Inflammatory macrophage treated with lipopolysaccharide for 4 hours (primary cell): ENCODE data around the gene SLC38A9.
"Not testable (repeated sequence)": the region's sequence is repeated elsewhere in the genome, so short reads cannot be mapped to it uniquely, and the experiment has no call there.

Experiments used
- DNase-seq: peaks from one replicate; pipeline ENCODE4 v3.0.0-alpha.2; 2020

SLC38A9 gene

DNA sequence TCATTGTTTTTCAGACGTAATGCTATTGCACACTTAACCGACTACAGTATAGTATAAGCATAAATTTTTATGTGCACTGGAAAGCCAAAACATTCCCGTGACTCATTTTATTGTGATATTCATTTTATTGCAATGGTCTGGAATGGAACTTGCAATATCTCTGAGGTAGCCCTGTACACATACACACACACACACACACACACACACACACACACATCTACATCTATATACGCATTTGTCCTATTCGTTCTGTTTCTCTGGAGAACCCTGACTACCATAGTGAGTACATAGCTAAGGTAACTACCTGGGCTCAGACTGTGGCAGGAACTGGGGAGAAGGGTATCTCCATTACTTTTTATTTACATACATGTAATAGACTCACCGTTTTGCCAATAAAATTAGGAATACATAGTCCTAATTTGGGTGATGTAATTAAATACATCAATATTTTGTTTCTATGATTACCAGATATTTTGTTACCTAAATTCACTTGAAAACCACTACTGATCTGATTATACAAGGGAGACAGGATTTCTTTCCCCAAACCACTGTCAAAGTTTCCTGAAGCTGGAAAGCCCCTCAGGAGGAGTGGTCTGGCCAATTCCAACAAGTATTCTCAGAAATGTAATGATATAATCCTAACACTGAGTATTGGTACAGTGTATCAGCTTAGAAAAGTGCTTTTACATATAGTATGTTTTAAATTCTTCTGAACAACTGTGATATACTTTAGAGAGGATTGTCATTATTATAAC is 103.4 kb downstream of the SLC38A9 start:
- no peak for DNase-seq

DNA sequence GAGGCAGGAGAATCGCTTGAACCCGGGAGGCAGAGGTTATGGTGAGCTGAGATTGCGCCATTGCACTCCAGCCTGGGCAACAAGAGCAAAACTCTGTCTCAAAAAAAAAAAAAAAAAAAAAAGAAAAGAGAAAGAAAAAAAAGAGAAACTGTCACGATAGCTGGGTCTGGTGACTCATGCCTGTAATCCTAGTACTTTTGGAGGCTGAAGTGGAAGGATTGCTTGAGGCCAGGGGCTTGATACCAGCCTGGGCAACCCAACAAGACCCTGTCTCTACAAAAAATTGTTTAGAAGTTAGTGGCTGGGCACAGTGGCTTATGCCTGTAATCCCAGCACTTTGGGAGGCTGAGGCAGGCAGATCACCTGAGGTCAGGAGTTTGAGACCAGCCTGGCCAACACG is 104.8 kb downstream of the SLC38A9 start:
- DNase-seq = not testable (repeated sequence)

DNA sequence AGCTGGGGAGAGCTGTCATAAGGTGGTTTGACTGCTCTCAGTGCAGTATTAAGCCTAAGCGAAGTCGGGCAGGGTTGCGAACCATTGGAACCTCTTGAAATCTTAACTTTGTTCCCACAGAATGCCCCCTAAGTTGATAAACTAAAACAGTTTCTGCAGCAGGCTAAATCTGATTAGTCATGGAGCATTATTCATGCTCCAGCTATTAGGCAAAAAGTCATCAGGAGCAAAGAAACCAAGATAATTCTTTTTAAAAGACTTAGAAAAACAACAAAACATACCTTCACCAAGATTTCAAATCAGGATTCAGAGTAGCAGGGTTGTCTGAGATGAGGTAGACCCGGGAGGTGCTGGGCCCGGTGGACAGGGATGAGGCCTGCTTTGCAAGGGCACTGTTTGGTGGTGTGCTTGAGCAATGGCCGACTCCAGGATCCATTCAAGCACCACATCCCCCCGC is 107.5 kb downstream of the SLC38A9 start:
- DNase-seq = no peak

DNA sequence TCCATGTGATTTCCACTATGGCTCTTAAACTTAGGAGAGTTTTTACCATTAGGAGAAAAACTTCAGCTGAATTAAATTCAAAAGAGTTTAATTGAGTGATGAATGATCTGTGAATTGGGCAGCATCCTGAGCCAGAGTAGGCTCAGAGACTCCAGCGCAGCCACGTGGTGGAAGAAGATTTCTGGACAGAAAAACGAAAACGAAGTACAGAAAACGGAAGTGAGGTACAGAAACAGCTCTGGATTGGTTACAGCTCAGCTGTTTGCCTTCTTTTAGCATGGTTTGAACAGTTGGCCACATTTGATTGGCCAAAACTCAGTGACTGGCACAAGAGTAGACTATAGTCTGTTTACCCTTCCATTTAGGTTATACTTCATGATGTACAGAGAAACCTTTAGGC is 108.2 kb downstream of the SLC38A9 start:
- no peak for DNase-seq

- no peak for DNase-seq
These were observed 110.5 kb downstream of the SLC38A9 start for GRCh38 chr5:55601628-55602027.

DNA sequence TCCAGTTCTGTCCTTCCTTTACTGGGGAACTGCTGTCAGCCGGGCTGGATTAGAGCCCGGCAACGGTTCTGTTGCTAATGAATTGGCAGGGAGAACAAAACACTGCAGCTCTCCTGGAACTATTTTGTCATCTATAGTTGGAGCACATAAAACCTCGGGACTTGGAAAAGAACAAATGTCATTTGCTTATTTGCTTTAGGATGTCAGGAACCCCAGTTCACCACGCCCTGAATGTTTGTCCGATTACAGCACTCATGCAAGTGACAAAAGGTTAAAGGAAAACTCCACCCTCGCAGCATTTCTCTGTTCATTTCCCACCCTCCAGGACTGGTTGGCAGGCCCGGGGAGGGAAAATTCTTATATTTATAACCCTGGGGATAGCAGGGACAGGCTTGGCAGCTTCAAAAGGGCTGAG is 110.9 kb downstream of the SLC38A9 start:
- no peak for DNase-seq

GRCh38 chr5:55600497-55601203 is 111.5 kb downstream of the SLC38A9 start:
- no peak for DNase-seq

DNA sequence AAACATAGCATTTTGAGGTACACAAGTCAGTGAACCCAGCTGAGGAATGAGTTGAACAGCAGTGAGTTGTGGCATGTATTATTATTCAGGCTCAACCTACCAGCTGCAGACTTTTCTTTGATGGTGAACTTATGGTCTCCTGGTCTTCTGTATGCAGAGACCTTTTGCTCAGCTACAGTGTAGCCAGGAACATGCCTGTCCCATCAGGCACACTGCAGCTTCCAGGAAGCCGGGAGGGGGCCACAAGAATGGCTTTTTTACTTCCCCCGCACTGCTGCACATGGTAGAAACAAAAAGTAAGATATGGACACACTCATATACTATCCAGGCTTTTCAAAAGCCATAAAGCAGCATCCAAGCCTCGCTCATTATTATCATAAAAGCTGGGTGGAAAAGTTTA is 112.0 kb downstream of the SLC38A9 start:
- no peak for DNase-seq

- DNase-seq = no peak
These were observed 112.7 kb downstream of the SLC38A9 start for GRCh38 chr5:55599148-55600050.

- DNase-seq = peak; percentile 30
These were observed 114.8 kb downstream of the SLC38A9 start for GRCh38 chr5:55597014-55597981.

DNA sequence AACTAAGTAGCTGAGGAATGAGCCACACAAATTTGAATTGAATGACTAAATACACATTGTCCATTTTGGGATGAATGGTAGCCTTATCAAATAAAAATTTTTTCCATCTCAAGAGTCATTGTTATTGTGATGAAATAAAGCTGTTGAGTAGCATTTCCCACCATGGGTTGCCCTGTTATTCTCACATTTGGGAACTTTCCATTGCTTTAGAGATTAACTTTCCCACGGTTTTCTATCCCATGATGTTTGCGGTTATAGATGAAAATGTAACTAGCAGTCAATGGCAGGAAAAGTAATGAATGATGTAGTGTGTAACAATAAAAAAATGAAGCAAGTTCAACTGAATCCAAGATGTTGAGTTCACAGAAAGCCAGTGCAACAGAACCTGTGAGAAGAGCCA is 117.5 kb downstream of the SLC38A9 start:
- no peak for DNase-seq

DNA sequence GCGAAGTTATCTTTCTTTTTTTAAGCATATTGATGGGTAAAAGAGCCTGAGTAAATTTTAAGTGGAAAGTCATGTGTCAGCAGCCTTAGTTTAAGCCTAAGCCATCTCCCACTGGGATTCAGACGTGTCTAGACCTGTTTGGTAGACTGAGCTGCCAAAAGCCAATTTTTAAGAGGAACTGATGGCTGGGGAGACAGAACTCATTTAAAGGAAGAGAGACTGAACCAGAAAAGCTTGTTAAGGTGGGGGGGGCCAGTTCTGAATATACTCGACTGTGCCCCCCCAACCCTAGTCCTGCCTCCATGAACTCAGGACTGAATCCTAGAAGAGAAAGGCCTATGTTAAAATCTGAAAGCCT is 119.0 kb downstream of the SLC38A9 start:
- no peak for DNase-seq

DNA sequence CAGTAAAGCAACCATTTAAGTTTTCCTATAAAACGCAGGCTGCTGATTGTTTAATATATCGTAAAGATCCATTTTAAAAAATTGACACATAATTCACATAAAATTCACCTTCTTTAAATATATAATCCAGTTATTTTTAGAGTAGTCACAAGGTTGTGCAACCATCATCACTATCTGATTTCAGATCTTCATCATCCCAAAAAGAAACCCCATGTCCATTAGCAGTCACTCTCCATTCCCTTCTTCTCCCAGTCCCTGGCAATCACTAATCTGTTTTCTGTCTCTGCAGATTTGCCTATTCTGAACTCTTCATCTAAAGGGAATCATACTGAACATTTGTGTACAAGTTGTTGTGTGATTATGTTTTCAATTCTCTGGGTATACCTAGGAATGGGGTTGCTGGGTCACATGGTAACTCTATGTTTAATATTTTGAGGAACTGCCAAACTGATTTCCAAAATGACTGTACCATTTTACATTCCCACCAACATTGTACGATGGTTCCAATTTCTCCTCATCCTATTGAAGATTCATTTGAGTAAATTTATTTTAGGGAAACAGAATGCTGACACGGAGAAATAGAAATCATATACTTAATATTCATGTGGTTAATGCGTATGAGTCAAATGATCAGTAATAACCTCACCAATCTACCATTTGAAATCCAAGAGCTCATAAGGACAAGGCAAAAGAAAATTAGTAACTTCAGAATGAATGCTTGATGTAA is 119.6 kb downstream of the SLC38A9 start:
- DNase-seq = no peak

GRCh38 chr5:55591686-55592085 is 120.4 kb downstream of the SLC38A9 start:
- no peak for DNase-seq

DNA sequence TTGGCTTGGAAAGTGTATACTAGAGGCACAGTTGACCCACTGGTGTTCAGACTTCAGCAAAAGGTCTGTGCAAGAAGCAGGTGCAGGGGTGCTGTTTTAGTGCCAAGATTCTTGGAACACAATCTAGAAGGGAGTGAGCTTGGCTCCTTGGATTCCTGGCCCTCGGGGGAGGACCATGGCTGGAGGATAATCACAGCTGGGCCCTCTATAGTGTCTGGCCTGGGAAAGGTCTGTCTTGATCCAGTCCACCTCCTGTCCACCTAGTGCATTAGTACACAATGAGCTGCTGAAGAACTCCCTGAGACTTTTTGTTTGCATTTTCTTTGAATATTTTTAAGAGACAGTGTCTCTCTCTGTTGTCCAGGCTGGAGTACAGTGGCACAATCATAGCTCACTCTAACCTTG is 126.9 kb downstream of the SLC38A9 start:
- DNase-seq = no peak

- no peak for DNase-seq
These were observed 127.5 kb downstream of the SLC38A9 start for GRCh38 chr5:55584398-55585205.

DNA sequence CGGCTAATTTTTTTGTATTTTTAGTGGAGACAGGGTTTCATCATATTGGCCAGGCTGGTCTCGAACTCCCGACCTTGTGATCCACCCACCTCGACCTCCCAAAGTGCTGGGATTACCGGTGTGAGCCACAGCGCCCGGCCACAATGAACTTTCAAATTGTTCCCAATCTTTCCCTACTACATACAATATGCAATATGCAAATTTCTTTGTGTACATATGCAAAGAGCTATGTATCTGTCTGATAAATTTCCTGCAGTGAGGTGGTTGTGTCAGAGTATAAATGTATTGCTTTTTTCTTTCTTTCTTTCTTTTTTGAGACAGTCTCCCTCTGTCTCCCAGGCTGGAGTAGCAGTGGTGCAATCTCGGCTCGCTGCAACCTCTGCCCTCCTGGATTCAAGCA is 128.5 kb downstream of the SLC38A9 start:
- no peak for DNase-seq

DNA sequence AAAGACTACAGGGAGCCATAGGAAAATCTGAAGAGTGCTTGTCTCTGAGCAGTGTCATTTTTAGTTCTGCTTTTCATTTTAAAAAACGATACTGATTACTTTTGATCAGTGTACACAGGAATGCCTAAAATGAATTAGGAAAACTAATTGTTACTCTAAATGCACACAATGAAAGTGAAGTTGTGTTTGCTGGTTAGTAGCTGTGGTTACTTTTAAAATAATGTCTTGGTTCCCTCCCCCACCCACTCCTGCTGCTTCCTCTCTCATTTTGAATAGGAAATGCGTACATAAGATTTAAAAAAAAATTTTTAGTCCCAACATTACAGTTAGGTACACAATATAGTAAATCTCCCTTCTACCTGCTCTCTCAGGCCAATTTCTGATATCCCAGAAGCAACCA is 129.9 kb downstream of the SLC38A9 start:
- peak; percentile 60 for DNase-seq

GRCh38 chr5:55580042-55580441 is 132.1 kb downstream of the SLC38A9 start:
- no peak for DNase-seq

DNA sequence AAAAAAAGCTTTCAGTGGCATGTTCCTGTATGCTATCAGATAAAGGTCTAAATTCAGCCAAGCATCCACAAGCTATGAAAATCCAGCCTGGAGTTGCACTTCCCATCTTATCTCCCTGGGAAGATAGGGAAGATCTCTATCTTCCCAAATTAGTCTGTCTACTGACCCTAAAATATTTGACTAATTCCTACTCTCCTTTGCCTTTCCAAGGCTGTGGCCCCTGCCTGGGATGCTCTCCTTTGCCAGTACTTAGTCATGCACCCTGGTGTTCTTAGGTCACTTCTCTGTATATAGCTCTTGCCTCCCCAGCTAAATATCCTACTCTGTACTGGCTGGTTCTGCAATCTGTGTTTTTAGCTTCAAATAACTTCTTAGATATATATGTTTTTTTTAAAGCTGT is 133.4 kb downstream of the SLC38A9 start:
- DNase-seq = no peak
